ENCODE measurements around the gene SLC16A12.

DNA sequence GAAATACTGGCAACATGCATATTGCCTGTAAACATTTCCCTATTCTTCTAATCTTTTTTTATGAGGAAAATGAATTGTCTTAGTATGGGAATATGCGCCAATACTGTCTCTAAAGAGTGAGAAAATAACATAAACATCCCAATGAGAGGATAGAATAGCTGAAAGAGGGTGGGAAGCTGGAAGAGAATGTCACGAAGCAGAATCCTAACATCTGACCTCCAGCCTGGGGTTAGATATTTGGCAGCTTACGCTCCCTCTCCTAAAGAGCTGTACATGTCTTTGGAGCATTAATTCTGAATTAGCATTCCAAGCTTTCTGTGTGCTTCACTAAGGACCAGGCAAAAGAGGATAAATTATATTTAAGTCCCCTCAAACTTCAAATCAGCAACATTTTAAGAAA lies 31.6 kb upstream of the SLC16A12 start:
- TF ChIP-seq SREBF1 (IDR thresholded peaks at IDR 0.05; ENCODE audit: low read length), result no peak
- TF ChIP-seq, protein P1, sequence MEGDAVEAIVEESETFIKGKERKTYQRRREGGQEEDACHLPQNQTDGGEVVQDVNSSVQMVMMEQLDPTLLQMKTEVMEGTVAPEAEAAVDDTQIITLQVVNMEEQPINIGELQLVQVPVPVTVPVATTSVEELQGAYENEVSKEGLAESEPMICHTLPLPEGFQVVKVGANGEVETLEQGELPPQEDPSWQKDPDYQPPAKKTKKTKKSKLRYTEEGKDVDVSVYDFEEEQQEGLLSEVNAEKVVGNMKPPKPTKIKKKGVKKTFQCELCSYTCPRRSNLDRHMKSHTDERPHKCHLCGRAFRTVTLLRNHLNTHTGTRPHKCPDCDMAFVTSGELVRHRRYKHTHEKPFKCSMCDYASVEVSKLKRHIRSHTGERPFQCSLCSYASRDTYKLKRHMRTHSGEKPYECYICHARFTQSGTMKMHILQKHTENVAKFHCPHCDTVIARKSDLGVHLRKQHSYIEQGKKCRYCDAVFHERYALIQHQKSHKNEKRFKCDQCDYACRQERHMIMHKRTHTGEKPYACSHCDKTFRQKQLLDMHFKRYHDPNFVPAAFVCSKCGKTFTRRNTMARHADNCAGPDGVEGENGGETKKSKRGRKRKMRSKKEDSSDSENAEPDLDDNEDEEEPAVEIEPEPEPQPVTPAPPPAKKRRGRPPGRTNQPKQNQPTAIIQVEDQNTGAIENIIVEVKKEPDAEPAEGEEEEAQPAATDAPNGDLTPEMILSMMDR (IDR thresholded peaks at IDR 0.05 in 2 of 3, conservative IDR thresholded peaks at IDR 0.05 in 1 of 3; ENCODE audit: control insufficient read depth in 2 of 3, extremely low read depth in 1 of 3, insufficient read depth in 1 of 3, low read depth in 3 of 3, low read length in 3 of 3), result no peak
- no peak for TF ChIP-seq ZNF24 (IDR thresholded peaks at IDR 0.05)
